HepG2 (cell line): ENCODE measurements around the gene DNAJC5. TPM values are rescaled to one million over a fixed set of nuclear protein-coding genes. Genes with fewer than 3 reads are reported as not detected.

Source experiments
- CEBPG ChIP-seq: IDR thresholded peaks from 2 replicates; pipeline ENCODE4 v1.6.1; 2016
- DNMT1 ChIP-seq: sonication (generic); formaldehyde crosslinking; IDR thresholded peaks from 2 replicates; pipeline ENCODE4 v1.5.1; 2020; ENCODE audit warnings: mild to moderate bottlenecking, missing genetic modification reagents
- GZF1 ChIP-seq: sonication (generic); formaldehyde crosslinking; IDR thresholded peaks from 2 replicates; pipeline ENCODE4 v1.5.1; 2020; ENCODE audit warnings: mild to moderate bottlenecking, missing genetic modification reagents
- HHEX ChIP-seq: IDR thresholded peaks from 2 replicates; pipeline ENCODE4 v1.6.1; 2016; ENCODE audit warnings: control low read depth
- KDM1A ChIP-seq: IDR thresholded peaks from 2 replicates; pipeline ENCODE4 v1.6.1; 2016; ENCODE audit warnings: missing compliant biosample characterization
- NAIF1 ChIP-seq: sonication (generic); formaldehyde crosslinking; IDR thresholded peaks from 2 replicates; pipeline ENCODE4 v1.5.0; 2020; ENCODE audit warnings: mild to moderate bottlenecking, missing genetic modification reagents, borderline replicate concordance
- POLR2AphosphoS2 ChIP-seq: IDR thresholded peaks from 2 replicates; pipeline ENCODE4 v1.6.1; 2011; ENCODE audit warnings: low read depth, low read length, improper control_type of control experiment
- SMARCE1 ChIP-seq: fragments of 450-650 bp; IDR thresholded peaks from 2 replicates; pipeline ENCODE4 v1.6.1; 2017; ENCODE audit warnings: borderline replicate concordance
- ZNF260 ChIP-seq: sonication (generic); formaldehyde crosslinking; IDR thresholded peaks from 2 replicates; pipeline ENCODE4 v1.4.0; 2020; ENCODE audit warnings: missing genetic modification reagents, low read depth, mild to moderate bottlenecking, borderline replicate concordance
- ZNF282 ChIP-seq: fragments of 450-650 bp; IDR thresholded peaks from 2 replicates; pipeline ENCODE4 v1.6.1; 2018; ENCODE audit not compliant: partially characterized antibody
- ZNF354B ChIP-seq: sonication (generic); formaldehyde crosslinking; IDR thresholded peaks from 2 replicates; pipeline ENCODE4 v1.8.0; 2022; ENCODE audit warnings: mild to moderate bottlenecking, missing genetic modification reagents
- ZNF550 ChIP-seq: sonication (generic); formaldehyde crosslinking; IDR thresholded peaks from 2 replicates; pipeline ENCODE4 v1.4.0; 2020; ENCODE audit warnings: mild to moderate bottlenecking, missing genetic modification reagents, borderline replicate concordance
- polyA plus RNA-seq, 8 experiments: library from polyadenylated mRNA; depleted of rRNA in 3 of 8; stranded (reverse) in 7 of 8; unstranded in 1 of 8; fragments of >200 nt; fragmentation: Illumina TruSeq in 4 of 8; extraction: Trizol in 4 of 8; gene quantifications; 2 replicates each; pipeline versions ENCODE4 v1.2.1 to v1.2.3, GENCODE V29; 2011 to 2016; ENCODE audit warnings: low read depth in 4 of 8, missing spikeins in 1 of 8, mixed read lengths in 1 of 8; ENCODE audit not compliant: insufficient read depth in 1 of 8
- total RNA-seq, 5 experiments: library from RNA; depleted of rRNA; stranded (reverse); fragments of >200 nt; fragmentation: Illumina TruSeq; extraction: Trizol; gene quantifications; 2 replicates each; pipeline ENCODE4 v1.2.3, GENCODE V29; 2016; ENCODE audit warnings: low read depth in 1 of 5
- TF ChIP-seq, protein P1 (sequence below): IDR thresholded peaks from 2 replicates; pipeline ENCODE4 v1.6.1; 2012; ENCODE audit warnings: low read length, improper control_type of control experiment
- TF ChIP-seq, protein P2 (sequence below): IDR thresholded peaks from 2 replicates; pipeline ENCODE4 v1.6.1; 2016; ENCODE audit warnings: missing genetic modification reagents, missing compliant biosample characterization
- TF ChIP-seq, protein P3 (sequence below): sonication (generic); formaldehyde crosslinking; IDR thresholded peaks from 2 replicates; pipeline ENCODE4 v1.4.0; 2020; ENCODE audit warnings: missing genetic modification reagents, borderline replicate concordance
- TF ChIP-seq, protein P4 (sequence below): sonication (generic); formaldehyde crosslinking; IDR thresholded peaks from 2 replicates; pipeline ENCODE4 v1.8.0; 2022; ENCODE audit warnings: mild to moderate bottlenecking, missing genetic modification reagents, borderline replicate concordance
- TF ChIP-seq, protein P5 (sequence below): sonication (generic); formaldehyde crosslinking; IDR thresholded peaks from 2 replicates; pipeline ENCODE4 v1.4.0; 2020; ENCODE audit warnings: missing genetic modification reagents
- TF ChIP-seq, protein P6 (sequence below): sonication (generic); formaldehyde crosslinking; IDR thresholded peaks from 2 replicates; pipeline ENCODE4 v1.8.1; 2023; ENCODE audit warnings: mild to moderate bottlenecking, moderate library complexity, missing genetic modification reagents

The DNAJC5 gene
- total and polyA plus RNA-seq, 2 of the 13 experiments (the other 11 are each of a cell fraction or from before 2014, with no cell fraction given), result 42.8 to 64.5 TPM

DNA sequence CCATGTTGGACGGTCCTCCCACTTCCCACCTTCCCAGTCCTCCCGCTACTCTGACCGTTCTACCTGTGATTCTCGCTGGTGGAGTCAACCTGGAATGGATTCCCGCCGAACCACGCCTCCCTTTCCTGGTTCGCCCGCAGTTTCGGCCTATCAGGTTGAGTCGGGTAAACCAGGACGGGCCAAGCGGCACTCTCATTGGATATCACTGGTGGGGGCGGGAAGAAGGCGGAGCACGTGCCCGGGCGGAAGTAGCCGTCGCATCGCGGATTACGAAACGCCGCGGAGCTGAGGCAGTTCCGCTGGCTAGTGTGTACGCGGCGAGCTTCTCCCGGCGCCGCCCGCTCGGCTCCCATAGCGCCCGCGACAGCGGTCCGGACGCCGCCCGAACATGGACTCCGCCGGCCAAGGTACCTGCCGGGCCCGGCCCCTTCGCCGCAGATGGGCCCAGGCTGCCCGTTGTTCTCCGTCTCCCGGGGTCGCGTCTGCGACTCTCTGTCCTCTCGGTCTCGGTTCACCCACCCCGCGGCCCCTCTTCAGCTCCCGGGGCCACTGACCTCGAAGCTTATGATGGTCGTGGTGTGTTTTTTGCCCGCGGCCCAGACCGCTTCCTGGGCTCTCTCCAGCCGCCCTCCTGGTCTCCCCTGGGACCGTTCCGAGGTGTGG is 29.8 kb upstream of the DNAJC5 start, which contains the start of gene TPD52L2 (continued):
- TF ChIP-seq, protein P1, sequence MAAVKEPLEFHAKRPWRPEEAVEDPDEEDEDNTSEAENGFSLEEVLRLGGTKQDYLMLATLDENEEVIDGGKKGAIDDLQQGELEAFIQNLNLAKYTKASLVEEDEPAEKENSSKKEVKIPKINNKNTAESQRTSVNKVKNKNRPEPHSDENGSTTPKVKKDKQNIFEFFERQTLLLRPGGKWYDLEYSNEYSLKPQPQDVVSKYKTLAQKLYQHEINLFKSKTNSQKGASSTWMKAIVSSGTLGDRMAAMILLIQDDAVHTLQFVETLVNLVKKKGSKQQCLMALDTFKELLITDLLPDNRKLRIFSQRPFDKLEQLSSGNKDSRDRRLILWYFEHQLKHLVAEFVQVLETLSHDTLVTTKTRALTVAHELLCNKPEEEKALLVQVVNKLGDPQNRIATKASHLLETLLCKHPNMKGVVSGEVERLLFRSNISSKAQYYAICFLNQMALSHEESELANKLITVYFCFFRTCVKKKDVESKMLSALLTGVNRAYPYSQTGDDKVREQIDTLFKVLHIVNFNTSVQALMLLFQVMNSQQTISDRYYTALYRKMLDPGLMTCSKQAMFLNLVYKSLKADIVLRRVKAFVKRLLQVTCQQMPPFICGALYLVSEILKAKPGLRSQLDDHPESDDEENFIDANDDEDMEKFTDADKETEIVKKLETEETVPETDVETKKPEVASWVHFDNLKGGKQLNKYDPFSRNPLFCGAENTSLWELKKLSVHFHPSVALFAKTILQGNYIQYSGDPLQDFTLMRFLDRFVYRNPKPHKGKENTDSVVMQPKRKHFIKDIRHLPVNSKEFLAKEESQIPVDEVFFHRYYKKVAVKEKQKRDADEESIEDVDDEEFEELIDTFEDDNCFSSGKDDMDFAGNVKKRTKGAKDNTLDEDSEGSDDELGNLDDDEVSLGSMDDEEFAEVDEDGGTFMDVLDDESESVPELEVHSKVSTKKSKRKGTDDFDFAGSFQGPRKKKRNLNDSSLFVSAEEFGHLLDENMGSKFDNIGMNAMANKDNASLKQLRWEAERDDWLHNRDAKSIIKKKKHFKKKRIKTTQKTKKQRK, result no peak
- peak; percentile 95; the same call in 1 of the 2 replicates for TF ChIP-seq NAIF1 (CRISPR knock-in tag)
- TF ChIP-seq, protein P2, sequence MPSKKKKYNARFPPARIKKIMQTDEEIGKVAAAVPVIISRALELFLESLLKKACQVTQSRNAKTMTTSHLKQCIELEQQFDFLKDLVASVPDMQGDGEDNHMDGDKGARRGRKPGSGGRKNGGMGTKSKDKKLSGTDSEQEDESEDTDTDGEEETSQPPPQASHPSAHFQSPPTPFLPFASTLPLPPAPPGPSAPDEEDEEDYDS (CRISPR knock-in tag), result peak; percentile 98
- TF ChIP-seq, protein P3, sequence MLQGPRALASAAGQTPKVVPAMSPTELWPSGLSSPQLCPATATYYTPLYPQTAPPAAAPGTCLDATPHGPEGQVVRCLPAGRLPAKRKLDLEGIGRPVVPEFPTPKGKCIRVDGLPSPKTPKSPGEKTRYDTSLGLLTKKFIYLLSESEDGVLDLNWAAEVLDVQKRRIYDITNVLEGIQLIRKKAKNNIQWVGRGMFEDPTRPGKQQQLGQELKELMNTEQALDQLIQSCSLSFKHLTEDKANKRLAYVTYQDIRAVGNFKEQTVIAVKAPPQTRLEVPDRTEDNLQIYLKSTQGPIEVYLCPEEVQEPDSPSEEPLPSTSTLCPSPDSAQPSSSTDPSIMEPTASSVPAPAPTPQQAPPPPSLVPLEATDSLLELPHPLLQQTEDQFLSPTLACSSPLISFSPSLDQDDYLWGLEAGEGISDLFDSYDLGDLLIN, result no peak
- no peak for TF ChIP-seq HHEX (CRISPR knock-in tag)
- TF ChIP-seq DNMT1 (CRISPR knock-in tag), result peak; percentile 99
- no peak; the same call in 1 of the 2 replicates for TF ChIP-seq ZNF550 (CRISPR knock-in tag)
- TF ChIP-seq ZNF260 (CRISPR knock-in tag), result no peak
- TF ChIP-seq, protein P4, sequence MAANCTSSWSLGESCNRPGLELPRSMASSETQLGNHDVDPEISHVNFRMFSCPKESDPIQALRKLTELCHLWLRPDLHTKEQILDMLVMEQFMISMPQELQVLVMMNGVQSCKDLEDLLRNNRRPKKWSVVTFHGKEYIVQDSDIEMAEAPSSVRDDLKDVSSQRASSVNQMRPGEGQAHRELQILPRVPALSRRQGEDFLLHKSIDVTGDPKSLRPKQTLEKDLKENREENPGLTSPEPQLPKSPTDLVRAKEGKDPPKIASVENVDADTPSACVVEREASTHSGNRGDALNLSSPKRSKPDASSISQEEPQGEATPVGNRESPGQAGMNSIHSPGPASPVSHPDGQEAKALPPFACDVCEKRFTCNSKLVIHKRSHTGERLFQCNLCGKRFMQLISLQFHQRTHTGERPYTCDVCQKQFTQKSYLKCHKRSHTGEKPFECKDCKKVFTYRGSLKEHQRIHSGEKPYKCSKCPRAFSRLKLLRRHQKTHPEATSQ (CRISPR knock-in tag), result peak; percentile 88; the same call in 1 of the 2 replicates
- TF ChIP-seq, protein P5, sequence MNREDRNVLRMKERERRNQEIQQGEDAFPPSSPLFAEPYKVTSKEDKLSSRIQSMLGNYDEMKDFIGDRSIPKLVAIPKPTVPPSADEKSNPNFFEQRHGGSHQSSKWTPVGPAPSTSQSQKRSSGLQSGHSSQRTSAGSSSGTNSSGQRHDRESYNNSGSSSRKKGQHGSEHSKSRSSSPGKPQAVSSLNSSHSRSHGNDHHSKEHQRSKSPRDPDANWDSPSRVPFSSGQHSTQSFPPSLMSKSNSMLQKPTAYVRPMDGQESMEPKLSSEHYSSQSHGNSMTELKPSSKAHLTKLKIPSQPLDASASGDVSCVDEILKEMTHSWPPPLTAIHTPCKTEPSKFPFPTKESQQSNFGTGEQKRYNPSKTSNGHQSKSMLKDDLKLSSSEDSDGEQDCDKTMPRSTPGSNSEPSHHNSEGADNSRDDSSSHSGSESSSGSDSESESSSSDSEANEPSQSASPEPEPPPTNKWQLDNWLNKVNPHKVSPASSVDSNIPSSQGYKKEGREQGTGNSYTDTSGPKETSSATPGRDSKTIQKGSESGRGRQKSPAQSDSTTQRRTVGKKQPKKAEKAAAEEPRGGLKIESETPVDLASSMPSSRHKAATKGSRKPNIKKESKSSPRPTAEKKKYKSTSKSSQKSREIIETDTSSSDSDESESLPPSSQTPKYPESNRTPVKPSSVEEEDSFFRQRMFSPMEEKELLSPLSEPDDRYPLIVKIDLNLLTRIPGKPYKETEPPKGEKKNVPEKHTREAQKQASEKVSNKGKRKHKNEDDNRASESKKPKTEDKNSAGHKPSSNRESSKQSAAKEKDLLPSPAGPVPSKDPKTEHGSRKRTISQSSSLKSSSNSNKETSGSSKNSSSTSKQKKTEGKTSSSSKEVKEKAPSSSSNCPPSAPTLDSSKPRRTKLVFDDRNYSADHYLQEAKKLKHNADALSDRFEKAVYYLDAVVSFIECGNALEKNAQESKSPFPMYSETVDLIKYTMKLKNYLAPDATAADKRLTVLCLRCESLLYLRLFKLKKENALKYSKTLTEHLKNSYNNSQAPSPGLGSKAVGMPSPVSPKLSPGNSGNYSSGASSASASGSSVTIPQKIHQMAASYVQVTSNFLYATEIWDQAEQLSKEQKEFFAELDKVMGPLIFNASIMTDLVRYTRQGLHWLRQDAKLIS (CRISPR knock-in tag), result no peak; the same call in none of the 2 replicates
- no peak for TF ChIP-seq POLR2AphosphoS2
- TF ChIP-seq CEBPG, result peak; percentile 97
- TF ChIP-seq, protein P6, sequence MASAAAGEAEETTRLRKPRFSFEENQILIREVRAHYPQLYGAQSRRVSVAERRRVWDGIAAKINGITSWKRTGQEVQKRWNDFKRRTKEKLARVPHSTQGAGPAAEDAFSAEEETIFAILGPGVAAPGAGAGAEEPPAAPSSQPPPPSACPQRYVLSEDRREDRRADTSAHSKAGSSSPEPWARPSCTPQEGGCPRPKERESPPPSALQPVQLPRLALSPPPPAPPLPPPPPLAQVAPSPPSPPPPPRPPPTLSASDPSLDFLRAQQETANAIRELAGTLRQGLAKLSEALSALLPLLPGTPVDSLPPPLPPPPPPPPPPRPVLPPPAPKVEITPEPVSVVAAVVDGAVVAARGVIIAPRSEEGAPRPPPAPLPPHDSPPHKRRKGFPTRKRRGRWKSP (CRISPR knock-in tag), result peak; percentile 90; the same call in 1 of the 2 replicates
- no peak for TF ChIP-seq ZNF282
- peak; percentile 82; the same call in 1 of the 2 replicates for TF ChIP-seq GZF1
- TF ChIP-seq SMARCE1, result no peak
- peak; percentile 98 for TF ChIP-seq ZNF354B (CRISPR knock-in tag)
- no peak for TF ChIP-seq KDM1A (CRISPR knock-in tag)
